Fibroblast of lung (primary cell): Measurements from ENCODE around the gene APBA1. TPM values are rescaled to one million over a fixed set of nuclear protein-coding genes. Genes with fewer than 3 reads are reported as not detected.

Experiments used
- DNase-seq, 2 donors: peaks; one replicate each; pipeline versions ENCODE4 v3.0.0 to v3.0.0-alpha.2; 2010; ENCODE audit warnings: low read depth in 2 of 2
- H2AFZ ChIP-seq: 2 replicates; pipeline ENCODE4 v1.5.1; 2012; ENCODE audit warnings: low read length, control low read depth, inconsistent platforms
- H3K27ac ChIP-seq: 2 replicates; pipeline ENCODE4 v1.5.1; 2011; ENCODE audit warnings: low read length, control low read depth; ENCODE audit not compliant: insufficient read depth
- H3K27me3 ChIP-seq: 2 replicates; pipeline ENCODE4 v1.5.1; 2011; ENCODE audit warnings: mild to moderate bottlenecking, low read length; ENCODE audit not compliant: control insufficient read depth, insufficient read depth
- H3K36me3 ChIP-seq: 2 replicates; pipeline ENCODE4 v1.5.1; 2011; ENCODE audit warnings: low read length; ENCODE audit not compliant: control insufficient read depth, insufficient read depth
- H3K4me1 ChIP-seq: 2 replicates; pipeline ENCODE4 v1.5.1; 2011; ENCODE audit warnings: low read length; ENCODE audit not compliant: control insufficient read depth, insufficient read depth; ENCODE audit errors: extremely low read depth
- H3K4me2 ChIP-seq: 2 replicates; pipeline ENCODE4 v1.5.1; 2011; ENCODE audit warnings: low read length, control low read depth; ENCODE audit not compliant: insufficient read depth; ENCODE audit errors: extremely low read depth
- H3K4me3 ChIP-seq, 4 experiments: fragments of 200-600 bp in 1 of 4; sonication (generic) in 1 of 4; replicated peaks in 1 of 4; 2 replicates each; pipeline ENCODE4 v1.5.1; 2011 to 2016; ENCODE audit warnings: low read length in 4 of 4, low read depth in 3 of 4, mild to moderate bottlenecking in 3 of 4, control low read depth in 2 of 4, inconsistent platforms in 1 of 4, mixed read lengths in 1 of 4; ENCODE audit not compliant: insufficient read depth in 1 of 4; ENCODE audit errors: control extremely low read depth in 1 of 4
- H3K79me2 ChIP-seq: 2 replicates; pipeline ENCODE4 v1.5.1; 2012; ENCODE audit warnings: mild to moderate bottlenecking, low read length, inconsistent platforms; ENCODE audit not compliant: control insufficient read depth, insufficient read depth
- H3K9ac ChIP-seq: 2 replicates; pipeline ENCODE4 v1.5.1; 2011; ENCODE audit warnings: mild to moderate bottlenecking, low read length, control low read depth; ENCODE audit not compliant: insufficient read depth
- H3K9me3 ChIP-seq: 2 replicates; pipeline ENCODE4 v1.5.1; 2012; ENCODE audit warnings: low read depth, low read length; ENCODE audit not compliant: control insufficient read depth, insufficient read depth
- H4K20me1 ChIP-seq: 2 replicates; pipeline ENCODE4 v1.5.1; 2011; ENCODE audit warnings: low read length; ENCODE audit not compliant: control insufficient read depth, insufficient read depth; ENCODE audit errors: extremely low read depth
- CTCF ChIP-seq, 2 donors: IDR thresholded peaks in 1 of 2; conservative IDR thresholded peaks in 1 of 2; 1 replicate in 1 of 2; 2 replicates in 1 of 2; pipeline ENCODE4 v1.5.1; 2011 to 2012; ENCODE audit warnings: low read length in 2 of 2, control low read depth in 1 of 2, inconsistent platforms in 1 of 2, low read depth in 1 of 2, mild to moderate bottlenecking in 1 of 2
- EZH2 ChIP-seq: IDR thresholded peaks from 2 replicates; pipeline ENCODE4 v1.5.1; 2012; ENCODE audit warnings: low read length, control low read depth, mild to moderate bottlenecking; ENCODE audit errors: missing control alignments
- polyA plus RNA-seq, 2 donors: library from polyadenylated mRNA; depleted of rRNA in 1 of 2; stranded (reverse) in 1 of 2; unstranded in 1 of 2; fragments of >200 nt; gene quantifications; 2 replicates each; pipeline ENCODE4 v1.2.1, GENCODE V29; 2011 to 2012; ENCODE audit warnings: missing spikeins in 1 of 2
- total RNA-seq: library from RNA; depleted of rRNA; stranded (reverse); fragments of >200 nt; gene quantifications from 2 replicates; pipeline ENCODE4 v1.2.1, GENCODE V29; 2014

Gene APBA1
- total and polyA plus RNA-seq, 2 donors (not counting 1 experiment from before 2014, with no cell fraction given): 5.0 to 8.8 TPM

GRCh38 chr9:69675563-69675962 is 3.4 kb upstream of the APBA1 start:
- Histone ChIP-seq H4K20me1 (no peaks in the 10 kb centered on the region), H2AFZ (no peak overlapping the region), H3K4me3 (no peak overlapping the region), H3K4me2 (no peak overlapping the region), H3K27ac (peak overlapping the region; percentile 40), H3K9ac (no peak overlapping the region), H3K36me3 (no peaks in the 10 kb centered on the region), H3K9me3 (no peaks in the 10 kb centered on the region), H3K79me2 (no peaks in the 10 kb centered on the region), H3K4me1 (peaks cover 6% of the 10 kb centered on the region), H3K27me3 (no peaks in the 10 kb centered on the region)
- TF ChIP-seq EZH2: no peak
- TF ChIP-seq CTCF (conservative IDR thresholded peaks at IDR 0.05 in 1 of 2, IDR thresholded peaks at IDR 0.05 in 1 of 2; ENCODE audit: low read depth in 1 of 2, low read length in 2 of 2): no peak
- no peak for DNase-seq

DNA sequence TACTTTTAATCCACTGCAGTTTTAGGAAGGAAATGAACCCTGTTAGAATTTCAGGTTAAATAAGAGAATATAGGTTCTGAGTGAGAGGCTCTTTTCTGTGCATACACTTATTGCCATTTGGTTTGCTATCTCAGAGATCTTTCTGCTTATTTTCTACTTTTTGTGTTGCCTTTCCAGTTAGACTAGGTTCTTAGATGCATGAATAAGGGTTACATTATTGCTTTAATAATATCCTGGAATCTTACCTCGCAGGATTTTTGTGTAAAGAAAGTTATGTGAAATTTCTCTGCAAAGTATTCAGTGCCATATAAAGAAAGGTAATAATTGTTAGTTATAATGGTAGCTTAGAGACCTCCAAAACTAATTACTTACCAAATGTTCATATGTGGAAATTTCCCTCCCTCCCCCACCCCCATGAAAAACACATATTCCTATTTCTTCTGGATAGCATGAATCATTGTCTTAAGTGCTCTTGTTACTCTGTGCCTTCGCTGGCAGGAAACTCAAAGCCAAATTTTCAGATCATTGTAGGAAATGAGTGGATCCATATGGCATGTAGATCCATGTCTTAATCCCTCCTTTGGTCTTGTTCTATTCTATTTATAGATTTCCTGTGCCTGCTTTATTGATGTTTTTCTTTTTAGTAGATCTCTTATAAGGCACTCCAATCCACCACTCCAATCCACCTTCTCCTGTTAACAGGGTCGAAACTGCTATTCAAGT is 2.7 kb upstream of the APBA1 start:
- Histone ChIP-seq H3K27ac (peak overlapping the region; percentile 40), H3K27me3 (no peaks in the 10 kb centered on the region), H3K4me3 (no peak overlapping the region), H4K20me1 (no peaks in the 10 kb centered on the region), H3K9me3 (no peaks in the 10 kb centered on the region), H3K9ac (no peak overlapping the region), H3K79me2 (no peaks in the 10 kb centered on the region), H3K4me1 (peaks cover 6% of the 10 kb centered on the region), H3K36me3 (no peaks in the 10 kb centered on the region), H2AFZ (no peak overlapping the region), H3K4me2 (peak overlapping the region; percentile 63)
- no peak for TF ChIP-seq CTCF (conservative IDR thresholded peaks at IDR 0.05 in 1 of 2, IDR thresholded peaks at IDR 0.05 in 1 of 2; ENCODE audit: low read depth in 1 of 2, low read length in 2 of 2)
- no peak for TF ChIP-seq EZH2
- peak; percentile 89 to 94 for DNase-seq

GRCh38 chr9:69674112-69674685 is 2.0 kb upstream of the APBA1 start:
- no peaks in the 10 kb centered on the region for H3K79me2 ChIP-seq
- H3K9ac ChIP-seq: no peak overlapping the region
- H3K36me3 ChIP-seq: no peaks in the 10 kb centered on the region
- no peak overlapping the region for H2AFZ ChIP-seq
- peaks cover 6% of the 10 kb centered on the region for H3K4me1 ChIP-seq
- H3K27me3 ChIP-seq: no peaks in the 10 kb centered on the region
- DNase-seq: peak in 1 of 2 donors; percentile 7
- TF ChIP-seq CTCF (conservative IDR thresholded peaks at IDR 0.05 in 1 of 2, IDR thresholded peaks at IDR 0.05 in 1 of 2; ENCODE audit: low read depth in 1 of 2, low read length in 2 of 2) (no peak), EZH2 (no peak)
- H3K27ac ChIP-seq: no peak overlapping the region
- no peak overlapping the region for H3K4me3 ChIP-seq
- H3K4me2 ChIP-seq: no peak overlapping the region
- H4K20me1 ChIP-seq: no peaks in the 10 kb centered on the region
- H3K9me3 ChIP-seq: no peaks in the 10 kb centered on the region
